Lower lobe of right lung (tissue), 2 donors: ENCODE results near the gene GSK3B. TPM values are rescaled to one million over a fixed set of nuclear protein-coding genes. Genes with fewer than 3 reads are reported as not detected.

ENCODE experiments used
- ATAC-seq, 2 donors: fragments of 200-7000 bp; cut with Tn5 transposase; one replicate each; pipeline ENCODE4 v1.9.1; 2020 to 2022; ENCODE audit warnings: mild to moderate bottlenecking in 2 of 2, moderate library complexity in 2 of 2
- DNase-seq: peaks from one replicate; pipeline ENCODE4 v3.0.0-alpha.2; 2020
- H3K27ac ChIP-seq: fragments of 200-600 bp; one replicate; pipeline ENCODE4 v1.8.0; 2022
- H3K27me3 ChIP-seq: fragments of 200-600 bp; one replicate; pipeline ENCODE4 v1.8.0; 2022; ENCODE audit warnings: low read depth
- H3K36me3 ChIP-seq: fragments of 200-600 bp; one replicate; pipeline ENCODE4 v1.8.0; 2022; ENCODE audit warnings: mild to moderate bottlenecking
- H3K4me1 ChIP-seq: fragments of 200-600 bp; one replicate; pipeline ENCODE4 v1.8.0; 2022
- H3K4me3 ChIP-seq: fragments of 200-600 bp; one replicate; pipeline ENCODE4 v1.8.0; 2022; ENCODE audit warnings: mild to moderate bottlenecking
- H3K9me3 ChIP-seq: fragments of 200-600 bp; one replicate; pipeline ENCODE4 v1.8.0; 2022
- CTCF ChIP-seq: fragments of 200-600 bp; IDR thresholded peaks from one replicate; pipeline ENCODE4 v1.8.0; 2022; ENCODE audit warnings: antibody characterized with exemption, mild to moderate bottlenecking
- intact Hi-C: fragments of 100-400 bp; cut with DNase I; formaldehyde crosslinking; loops from one replicate; pipeline ENCODE4 v1.11.0; 2022
- total RNA-seq: library from RNA; stranded (reverse); fragmentation: NEBNext Ultra II Directional; extraction: Animal tissue kit (Norgen Biotek cat#: 25700); gene quantifications from one replicate; pipeline ENCODE4 v1.2.1, GENCODE V29; 2021
- donor health status: DM: no; HTN: yes; CAD: no; lungs with severe emphysema.

Gene GSK3B
- total RNA-seq, 1 donor from 2014 or later, result 48.4 TPM

DNA sequence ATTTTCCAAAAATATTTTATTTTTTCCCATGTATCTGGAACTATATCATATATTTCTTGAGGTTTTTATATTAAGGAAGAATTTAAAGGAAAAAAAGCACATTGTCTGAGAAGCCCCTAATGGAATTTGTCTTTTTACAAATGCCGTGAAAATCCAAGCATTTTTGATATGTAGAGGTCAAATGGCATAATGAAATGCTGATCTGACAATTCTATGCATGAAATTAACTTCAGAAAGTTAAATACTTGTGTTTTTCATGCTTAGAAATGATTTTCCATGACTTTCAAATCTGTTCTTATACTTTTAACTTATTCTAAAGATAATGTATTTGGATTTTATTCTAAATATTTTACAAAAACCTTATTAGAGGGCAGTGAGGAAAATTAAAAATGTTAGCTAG is 193.1 kb downstream of the GSK3B start:
- intact Hi-C loops, result loop anchor here (10.0 kb wide), 1 partner anchor 194 kb away; the partner anchor contains the start of gene GSK3B
- DNase-seq (no peak), ATAC-seq (no peak)
- Histone ChIP-seq H3K27me3 (no peaks in the 10 kb centered on the region), H3K9me3 (no peaks in the 10 kb centered on the region), H3K4me1 (no peaks in the 10 kb centered on the region), H3K4me3 (no peak overlapping the region), H3K36me3 (peaks cover 24% of the 10 kb centered on the region), H3K27ac (no peak overlapping the region)
- TF ChIP-seq CTCF, result no peak

DNA sequence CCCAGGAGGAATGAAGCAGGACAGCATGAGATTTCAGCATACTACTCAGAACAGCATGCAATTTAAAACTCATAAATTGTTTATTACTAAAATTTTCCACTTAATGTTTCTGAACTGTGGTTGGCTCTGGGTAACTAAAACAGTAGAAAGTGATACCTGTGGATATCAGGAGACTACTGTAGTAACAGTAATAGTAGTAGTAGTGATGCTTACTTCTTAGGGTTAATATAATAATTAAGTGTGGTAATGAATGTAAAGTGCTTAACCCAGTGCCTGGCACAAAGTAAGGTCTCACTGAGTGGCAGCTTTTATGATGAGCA is 195.1 kb downstream of the GSK3B start:
- Histone ChIP-seq H3K9me3 (no peaks in the 10 kb centered on the region), H3K27me3 (no peaks in the 10 kb centered on the region), H3K4me1 (no peaks in the 10 kb centered on the region), H3K4me3 (no peak overlapping the region), H3K36me3 (peaks cover 6% of the 10 kb centered on the region), H3K27ac (no peak overlapping the region)
- DNase-seq, result no peak
- TF ChIP-seq CTCF, result no peak
- ATAC-seq, result no peak
- intact Hi-C loops, result no loop called here

DNA sequence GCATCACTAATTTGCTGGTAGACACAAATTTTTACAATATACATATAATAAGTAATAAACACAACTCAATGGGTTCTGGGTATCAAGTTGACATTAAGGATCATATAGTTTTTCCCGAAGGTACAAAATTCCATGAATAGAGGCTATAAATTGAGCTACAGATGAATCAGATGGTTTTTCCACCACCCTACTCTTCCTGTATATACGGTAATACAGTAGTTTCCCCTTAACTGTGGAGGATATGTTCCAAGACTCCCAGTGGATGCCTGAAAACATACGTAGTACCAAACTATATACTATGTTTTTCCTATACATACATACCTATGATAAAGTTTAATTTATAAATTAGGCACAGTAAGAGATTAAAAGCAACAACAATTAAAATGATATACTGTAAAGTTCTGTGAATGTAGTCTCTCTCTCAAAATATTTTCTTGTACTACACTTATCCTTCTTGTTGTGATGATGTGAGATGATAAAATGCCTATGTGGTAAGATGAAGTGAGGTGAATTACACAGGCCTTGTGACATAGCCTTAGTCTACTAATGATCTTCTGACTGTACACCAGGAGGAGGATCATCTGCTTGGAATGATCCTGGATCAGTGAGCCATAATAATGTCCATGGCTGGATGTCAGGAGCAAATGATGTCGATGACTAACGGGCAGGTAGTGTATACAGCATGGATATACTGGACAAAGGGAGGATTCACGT is 195.6 kb downstream of the GSK3B start:
- TF ChIP-seq CTCF, result no peak
- ATAC-seq (no peak), DNase-seq (no peak)
- Histone ChIP-seq H3K4me3 (no peak overlapping the region), H3K9me3 (no peaks in the 10 kb centered on the region), H3K36me3 (peaks cover under 1% of the 10 kb centered on the region), H3K27me3 (no peaks in the 10 kb centered on the region), H3K4me1 (no peaks in the 10 kb centered on the region), H3K27ac (no peak overlapping the region)
- intact Hi-C loops, result no loop called here

DNA sequence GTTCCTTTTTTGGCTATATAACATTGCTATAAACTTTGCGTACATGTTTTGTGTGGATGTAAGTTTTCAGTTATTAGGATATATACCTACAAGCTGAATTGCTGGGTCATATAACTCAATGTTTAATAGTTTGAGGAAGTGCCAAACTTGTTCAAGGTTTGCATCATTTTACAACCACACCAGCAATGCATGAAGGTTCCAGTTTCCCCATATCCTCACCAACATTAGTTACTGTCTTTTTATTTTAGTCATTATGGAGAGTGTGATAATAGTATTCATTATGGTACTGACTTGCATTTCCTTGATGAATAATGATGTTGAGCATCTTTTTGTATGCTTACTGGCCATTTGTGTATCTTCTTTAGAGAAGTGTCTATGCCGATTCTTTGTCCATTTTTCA is 200.1 kb downstream of the GSK3B start:
- Histone ChIP-seq H3K27me3 (no peaks in the 10 kb centered on the region), H3K9me3 (no peaks in the 10 kb centered on the region), H3K36me3 (no peaks in the 10 kb centered on the region), H3K4me3 (no peak overlapping the region), H3K27ac (no peak overlapping the region), H3K4me1 (peaks cover 4% of the 10 kb centered on the region)
- DNase-seq (no peak), ATAC-seq (no peak)
- intact Hi-C loops, result no loop called here
- no peak for TF ChIP-seq CTCF

GRCh38 chr3:119893769-119894168 is 200.5 kb downstream of the GSK3B start:
- intact Hi-C loops, result no loop called here
- TF ChIP-seq CTCF, result no peak
- no peaks in the 10 kb centered on the region for H3K36me3 ChIP-seq
- peaks cover 3% of the 10 kb centered on the region for H3K9me3 ChIP-seq
- no peaks in the 10 kb centered on the region for H3K27me3 ChIP-seq
- H3K4me1 ChIP-seq, result peaks cover 4% of the 10 kb centered on the region
- no peak overlapping the region for H3K27ac ChIP-seq
- H3K4me3 ChIP-seq, result no peak overlapping the region
- DNase-seq, result no peak
- no peak for ATAC-seq
